SIG-M5 treated with dmso at 0.1 percent for 504 hours (cell line): ENCODE data around the gene SPATA6L.
A peak's percentile ranks its signal among the peaks of the same experiment; 100 is the strongest.
"Not testable (repeated sequence)": the region's sequence is repeated elsewhere in the genome, so short reads cannot be mapped to it uniquely, and the experiment has no call there.

Source experiments
- DNase-seq: peaks from one replicate; lab custom pipeline; 2025; ENCODE audit not compliant: unreplicated experiment; lab: John Stamatoyannopoulos, UW

SPATA6L gene

DNA sequence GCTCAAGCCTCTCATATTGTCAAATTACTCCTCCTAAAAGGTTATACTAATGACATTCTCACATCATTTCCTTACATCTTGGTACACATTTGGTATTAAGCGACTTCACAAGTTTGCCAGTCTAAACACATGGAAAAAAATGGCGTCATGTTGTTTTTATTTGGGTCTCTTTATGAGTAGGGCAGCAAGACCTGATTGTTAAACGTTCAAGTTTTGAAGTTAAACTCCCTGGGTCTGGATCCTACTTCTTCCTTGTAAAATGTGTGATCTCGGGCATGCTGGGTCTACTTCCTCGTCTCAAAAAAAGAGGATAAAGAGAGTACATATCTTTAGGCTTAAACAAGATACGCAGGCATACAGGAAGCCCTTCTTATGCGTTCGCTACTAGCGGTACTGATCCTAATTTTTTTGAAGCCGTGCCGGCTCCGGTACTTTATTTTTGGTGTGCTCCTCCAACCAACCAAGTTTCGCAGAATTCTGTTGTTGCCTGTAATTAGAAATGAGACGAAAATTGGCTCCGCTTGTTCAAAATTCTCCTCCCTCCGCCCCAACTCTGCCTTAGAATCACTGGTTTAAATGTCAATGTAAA lies 12.5 kb upstream of the SPATA6L start:
- peak; percentile 57 for DNase-seq

DNA sequence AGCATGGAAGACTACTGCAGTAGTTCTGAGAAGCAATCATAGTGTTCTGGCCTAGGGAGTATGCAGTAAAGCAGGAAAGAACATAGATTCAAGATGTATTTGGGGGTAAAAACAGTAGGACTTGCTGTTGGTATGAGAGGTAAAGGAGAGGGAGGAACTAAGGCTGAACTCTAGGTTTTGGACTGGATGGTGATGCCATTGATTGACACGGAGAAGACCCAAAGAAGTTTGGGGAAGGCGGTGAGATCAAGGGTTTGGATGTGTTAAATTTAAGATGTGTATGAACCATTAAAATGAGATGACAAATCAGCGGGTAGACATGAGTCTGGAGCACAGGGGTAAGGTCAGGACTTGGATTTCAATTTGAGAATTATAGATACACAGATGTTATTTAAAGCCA lies 11.1 kb upstream of the SPATA6L start:
- DNase-seq: no peak

DNA sequence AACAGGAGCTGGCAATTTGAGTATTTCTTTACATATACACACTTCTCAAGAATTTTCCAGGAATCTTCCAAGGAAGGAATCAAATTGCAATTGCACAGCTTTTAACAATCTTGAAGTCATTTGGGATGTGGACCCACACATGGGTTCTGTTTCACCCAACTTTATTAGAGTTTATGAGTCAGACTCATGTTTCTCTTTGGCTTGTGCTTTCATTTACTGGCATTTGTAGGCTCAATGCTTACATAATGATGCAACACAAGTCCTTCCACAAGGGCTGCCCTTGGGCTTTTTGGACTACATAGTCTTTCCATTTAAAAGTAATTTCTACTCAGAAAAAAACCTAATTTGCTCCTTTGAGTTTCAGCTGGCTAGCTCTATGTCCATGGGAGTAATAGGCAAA lies 8.5 kb upstream of the SPATA6L start:
- DNase-seq: peak; percentile 18

DNA sequence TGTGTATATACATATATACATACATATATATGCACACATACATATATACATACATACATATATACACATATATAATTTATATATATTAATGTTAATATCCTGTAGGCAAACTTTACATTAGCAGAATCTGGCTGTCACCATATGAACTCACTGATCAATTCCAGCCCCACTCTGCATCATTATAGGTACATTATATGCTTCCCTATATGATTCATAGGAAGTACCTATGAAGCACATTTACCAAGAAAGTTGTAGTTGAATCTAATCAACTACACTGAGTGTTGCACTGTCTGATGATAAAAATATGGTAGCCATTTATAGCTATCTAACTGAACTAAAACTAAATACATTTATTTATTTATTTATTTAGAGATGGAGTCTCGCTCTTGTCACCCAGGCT lies 5.5 kb upstream of the SPATA6L start:
- no peak for DNase-seq

DNA sequence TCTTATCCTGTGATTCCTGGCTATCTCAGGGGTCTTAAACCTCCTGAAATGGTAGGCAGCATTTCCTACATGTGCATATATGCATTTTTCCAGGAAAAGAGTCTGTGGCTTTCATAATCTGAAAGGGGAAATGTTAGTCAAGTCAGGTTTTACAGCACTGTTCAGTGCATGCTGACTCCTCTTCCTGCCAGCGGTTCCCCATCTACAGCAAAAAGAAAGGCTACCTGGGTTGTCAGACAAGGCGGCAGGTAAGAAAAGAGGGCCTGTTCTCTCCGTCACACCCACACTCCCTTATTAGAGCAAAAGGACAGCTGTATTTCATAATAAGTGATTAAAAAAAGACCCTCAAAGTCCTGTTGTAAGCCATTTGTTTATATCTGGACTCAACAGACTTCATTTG lies 4.3 kb upstream of the SPATA6L start:
- no peak for DNase-seq

DNA sequence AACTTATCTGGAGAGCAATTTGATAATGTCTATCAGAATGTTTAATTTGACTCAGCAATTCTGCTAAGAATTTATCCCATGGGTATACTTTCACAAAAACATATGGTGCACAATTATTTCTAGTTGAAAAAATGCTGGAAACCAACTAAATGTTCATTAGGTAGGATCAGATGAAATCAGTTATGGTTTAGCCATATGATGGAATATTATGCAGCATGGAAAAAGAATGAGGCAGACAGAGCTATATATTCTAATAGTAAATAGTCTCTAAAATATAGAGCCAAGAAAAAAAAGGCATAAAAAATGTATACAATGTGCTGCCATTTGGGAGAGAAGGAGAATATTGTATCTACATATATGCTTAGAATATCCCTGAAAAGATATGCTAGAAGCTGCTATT lies 3.6 kb upstream of the SPATA6L start:
- DNase-seq: no peak

DNA sequence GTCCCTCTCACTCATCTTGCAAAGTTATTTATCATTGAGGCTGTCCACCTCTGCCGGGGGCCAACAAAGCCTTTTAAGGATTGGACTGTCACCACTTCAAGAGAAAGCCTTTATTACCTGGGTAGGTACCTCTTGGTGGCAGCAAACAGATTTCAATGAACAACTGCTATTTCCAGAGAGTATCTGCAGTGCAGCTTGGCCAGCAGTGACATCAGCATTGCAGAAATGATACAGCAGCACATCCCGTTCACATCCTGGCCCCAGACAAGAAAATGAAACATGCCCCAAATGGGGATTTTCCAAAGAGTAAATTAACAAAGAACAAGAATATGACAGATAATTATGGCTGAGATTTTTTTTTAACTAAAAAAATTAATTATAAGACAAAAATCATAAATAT lies 2.3 kb upstream of the SPATA6L start:
- no peak for DNase-seq

DNA sequence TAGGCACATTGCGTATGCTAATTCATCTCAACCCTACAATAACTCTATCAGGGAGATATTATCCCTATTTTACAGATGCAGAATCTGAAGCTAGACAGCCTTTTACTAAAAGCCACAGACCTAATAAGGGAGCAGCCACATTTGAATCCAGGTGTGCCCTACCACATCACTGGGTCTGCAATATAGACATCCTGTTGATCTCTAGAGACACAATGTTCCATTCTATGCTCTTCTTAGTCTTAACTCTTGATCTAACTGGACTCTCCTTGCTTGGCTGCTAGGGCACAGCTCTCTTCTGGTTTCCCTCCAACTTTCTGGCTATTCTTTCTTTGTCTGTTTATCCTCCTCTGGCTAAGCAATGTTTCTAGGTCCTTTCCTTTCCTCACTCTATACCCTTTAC lies 1.4 kb upstream of the SPATA6L start:
- no peak for DNase-seq

DNA sequence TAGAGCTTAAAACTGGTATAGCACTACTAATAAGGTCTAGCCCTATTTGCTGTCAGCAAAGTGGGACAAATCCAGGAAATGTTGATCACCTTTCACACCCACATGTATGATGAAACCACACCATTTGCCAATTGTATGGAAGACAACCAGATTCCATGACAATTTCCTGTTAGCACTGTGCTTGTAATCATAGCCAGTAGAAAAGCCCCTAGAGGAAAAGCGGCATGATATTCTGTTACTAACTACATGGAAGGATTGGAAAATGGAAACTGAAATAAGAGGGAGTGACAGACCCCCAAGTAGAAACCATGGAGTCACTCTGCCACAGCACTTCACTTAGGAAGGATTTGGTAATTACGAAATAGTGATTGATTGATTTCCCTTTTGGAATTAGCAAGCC lies 923 bp downstream of the SPATA6L start:
- no peak for DNase-seq

DNA sequence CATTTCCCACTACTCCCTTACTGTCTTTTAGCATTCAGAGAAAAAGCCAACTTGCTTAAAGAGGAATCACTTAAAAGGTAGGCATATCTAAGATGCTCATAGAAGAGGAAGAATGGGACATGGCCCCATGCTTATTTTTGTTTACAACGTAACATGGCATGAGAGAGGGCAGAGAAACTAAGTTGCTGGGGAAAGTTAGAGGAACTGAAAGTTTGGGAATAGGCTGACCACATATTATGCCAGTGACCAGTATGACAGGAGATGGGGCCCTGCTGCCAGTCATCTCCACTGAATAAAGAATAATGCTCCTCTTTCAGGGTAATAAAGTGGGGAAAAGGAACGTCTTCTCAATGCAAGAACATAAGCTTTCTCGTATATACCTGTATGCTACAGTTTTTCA lies 2.3 kb downstream of the SPATA6L start:
- no peak for DNase-seq

DNA sequence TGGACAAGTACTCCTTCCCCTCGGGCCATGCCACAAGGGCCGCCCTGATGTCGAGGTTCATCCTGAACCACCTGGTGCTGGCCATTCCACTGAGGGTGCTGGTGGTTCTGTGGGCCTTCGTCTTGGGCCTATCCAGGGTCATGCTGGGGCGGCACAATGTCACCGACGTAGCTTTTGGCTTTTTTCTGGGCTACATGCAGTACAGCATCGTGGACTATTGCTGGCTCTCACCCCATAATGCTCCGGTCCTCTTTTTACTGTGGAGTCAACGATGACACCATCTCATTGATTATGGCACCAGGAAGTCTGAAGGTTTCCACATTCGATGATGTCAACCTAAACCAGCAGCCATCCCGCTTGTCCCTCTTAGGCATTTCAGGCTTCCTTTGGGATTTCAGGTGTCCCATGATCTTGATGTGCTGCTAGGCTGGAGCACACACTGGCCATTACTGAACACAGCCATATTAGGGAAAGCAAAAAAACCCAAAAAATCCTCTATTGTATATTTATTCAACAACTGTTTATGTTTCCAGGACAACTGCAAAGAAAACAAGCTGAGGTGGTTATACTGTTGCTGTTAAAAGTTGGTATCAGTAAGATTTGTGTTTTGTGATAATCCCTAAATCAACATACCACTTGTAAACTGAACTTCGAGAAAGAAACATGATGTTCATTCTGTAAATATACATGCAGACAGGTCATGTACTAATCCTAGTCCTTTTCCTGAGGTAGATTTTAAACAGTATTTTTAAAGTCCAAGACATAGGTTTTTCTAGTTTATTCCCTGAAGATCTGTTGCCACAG lies 3.1 kb downstream of the SPATA6L start:
- DNase-seq: peak; percentile 9

DNA sequence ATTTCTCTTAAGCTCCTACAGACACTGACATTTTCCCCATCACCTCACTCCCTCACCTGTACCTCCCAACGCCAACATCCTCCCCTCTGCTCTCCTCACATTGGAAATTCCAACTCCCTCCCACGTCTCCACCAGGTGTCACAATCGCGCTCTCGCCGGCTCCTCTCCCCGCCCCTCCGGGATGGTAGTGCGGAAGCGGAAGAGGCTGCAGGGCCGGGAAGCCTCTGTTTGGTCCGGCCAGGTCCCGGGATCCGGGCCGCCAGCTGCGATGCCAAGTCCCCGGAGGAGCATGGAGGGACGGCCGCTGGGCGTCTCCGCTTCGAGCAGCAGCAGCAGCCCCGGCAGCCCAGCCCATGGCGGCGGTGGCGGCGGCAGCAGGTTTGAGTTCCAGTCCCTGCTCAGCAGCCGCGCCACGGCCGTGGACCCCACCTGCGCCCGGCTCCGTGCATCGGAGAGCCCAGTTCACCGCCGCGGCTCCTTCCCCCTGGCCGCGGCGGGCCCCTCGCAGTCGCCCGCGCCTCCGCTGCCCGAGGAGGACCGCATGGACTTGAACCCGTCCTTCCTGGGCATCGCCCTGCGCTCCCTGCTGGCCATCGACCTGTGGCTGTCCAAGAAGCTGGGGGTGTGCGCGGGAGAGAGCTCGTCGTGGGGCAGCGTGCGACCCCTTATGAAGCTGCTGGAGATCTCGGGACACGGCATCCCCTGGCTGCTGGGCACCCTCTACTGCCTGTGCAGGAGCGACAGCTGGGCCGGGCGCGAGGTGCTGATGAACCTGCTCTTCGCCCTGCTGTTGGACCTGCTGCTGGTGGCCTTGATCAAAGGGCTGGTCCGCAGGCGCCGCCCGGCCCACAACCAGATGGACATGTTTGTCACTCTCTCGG lies 3.9 kb downstream of the SPATA6L start, which contains the start of gene PLPP6:
TSS of gene PLPP6 (plus strand) at position 187 of the 881 bp plus-strand sequence. CDS start at position 269, 82 bp downstream.
- DNase-seq: peak; percentile 83

DNA sequence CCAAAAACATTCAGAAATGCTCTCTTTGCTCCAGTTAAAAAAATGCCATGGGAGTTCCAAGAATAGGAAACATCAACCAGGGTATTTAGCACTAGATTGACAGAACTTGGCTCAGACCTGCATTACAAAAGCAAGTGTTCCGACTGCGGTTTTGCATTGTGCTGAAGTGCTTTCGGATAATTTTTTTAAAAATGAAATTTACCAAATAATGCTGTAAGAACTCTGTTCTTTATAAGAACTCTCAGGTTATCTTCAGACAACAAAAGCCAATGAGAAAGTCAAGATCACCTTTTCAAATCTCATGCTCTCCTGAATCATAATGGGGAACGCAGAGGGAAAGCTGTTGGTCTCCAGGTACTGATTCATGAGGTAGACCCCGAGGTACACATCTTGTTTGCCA lies 4.7 kb downstream of the SPATA6L start:
- no peak for DNase-seq

DNA sequence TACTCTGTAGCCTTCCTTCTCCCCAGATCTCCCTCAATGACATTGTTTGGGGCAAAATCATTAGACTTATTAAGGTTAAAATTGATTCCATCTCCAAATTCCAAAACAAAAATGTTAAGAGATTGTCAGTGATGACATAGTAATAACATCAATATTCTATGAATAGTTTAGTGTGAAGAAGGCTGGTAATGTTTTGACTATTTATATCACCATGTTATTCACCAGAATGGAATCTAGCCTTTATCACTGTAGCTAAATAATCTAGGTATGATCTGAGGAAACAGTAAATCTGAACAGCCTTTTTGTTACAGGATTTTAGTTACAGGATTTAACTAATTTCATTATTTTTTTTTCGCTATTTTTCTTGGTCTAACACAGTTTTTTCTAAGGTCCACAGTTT lies 5.1 kb downstream of the SPATA6L start:
- DNase-seq: no peak

DNA sequence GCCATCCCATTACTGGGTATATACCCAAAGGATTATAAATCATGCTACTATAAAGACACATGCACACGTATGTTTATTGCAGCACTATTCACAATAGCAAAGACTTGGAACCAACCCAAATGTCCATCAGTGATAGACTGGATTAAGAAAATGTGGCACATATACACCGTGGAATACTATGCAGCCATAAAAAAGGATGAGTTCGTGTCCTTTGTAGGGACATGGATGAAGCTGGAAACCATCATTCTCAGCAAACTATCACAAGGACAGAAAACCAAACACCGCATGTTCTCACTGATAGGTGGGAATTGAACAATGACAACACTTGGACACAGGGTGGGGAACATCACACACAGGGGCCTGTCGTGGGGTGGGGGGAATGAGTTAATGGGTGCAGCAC lies 5.6 kb downstream of the SPATA6L start:
- DNase-seq: not testable (repeated sequence)

DNA sequence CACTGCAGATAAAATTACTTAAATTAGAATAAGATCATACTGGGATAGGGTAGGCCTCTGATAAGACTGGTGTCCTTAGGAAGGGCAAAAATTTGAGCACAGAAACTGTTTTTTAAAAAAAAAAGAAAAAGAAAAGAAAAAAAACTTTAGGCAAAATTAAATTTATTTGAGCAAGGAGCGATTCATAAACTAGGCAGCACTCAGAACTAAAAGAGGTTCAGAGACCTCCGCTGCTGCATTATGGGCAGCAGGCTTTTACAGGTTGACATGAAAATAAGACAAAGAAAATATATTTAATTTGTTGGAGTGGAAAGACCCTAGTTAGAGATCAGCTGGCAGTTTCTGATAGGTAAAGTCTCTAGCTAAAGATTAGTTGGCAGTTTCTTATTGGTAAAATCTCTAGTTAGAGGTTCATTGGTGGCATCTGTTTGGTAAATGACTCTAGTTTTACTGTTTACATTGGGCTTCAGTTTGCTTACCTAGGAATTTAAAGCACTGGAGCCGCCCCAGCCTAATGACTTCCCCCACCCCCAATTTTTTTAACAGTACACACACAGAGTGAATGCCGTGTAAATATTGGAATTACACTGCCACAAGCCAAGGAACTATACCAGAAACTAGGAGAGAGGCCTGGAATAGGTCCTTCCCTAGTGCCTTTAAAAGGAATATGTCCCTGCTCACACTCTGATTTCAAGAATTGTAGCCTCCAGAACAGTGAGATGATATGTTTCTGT lies 8.7 kb downstream of the SPATA6L start:
- DNase-seq: no peak

DNA sequence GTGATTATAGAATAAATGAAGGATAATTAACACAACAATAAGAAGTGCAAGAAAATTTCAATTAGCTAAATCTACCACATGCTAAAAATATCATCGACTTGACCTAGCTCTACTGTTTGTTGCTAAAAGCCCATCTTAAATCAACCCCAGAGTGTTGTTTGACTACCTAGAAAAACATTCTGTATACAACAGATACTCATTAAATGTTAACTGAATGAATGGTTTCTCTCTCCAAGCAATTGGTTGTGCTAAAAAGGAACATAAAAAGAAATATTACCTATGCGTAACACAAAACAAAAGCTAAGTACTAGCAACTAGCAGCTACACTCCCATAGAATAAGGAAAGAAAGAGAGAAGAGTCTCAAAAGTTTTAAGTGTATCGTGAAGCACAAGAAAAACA lies 9.7 kb downstream of the SPATA6L start:
- DNase-seq: no peak

DNA sequence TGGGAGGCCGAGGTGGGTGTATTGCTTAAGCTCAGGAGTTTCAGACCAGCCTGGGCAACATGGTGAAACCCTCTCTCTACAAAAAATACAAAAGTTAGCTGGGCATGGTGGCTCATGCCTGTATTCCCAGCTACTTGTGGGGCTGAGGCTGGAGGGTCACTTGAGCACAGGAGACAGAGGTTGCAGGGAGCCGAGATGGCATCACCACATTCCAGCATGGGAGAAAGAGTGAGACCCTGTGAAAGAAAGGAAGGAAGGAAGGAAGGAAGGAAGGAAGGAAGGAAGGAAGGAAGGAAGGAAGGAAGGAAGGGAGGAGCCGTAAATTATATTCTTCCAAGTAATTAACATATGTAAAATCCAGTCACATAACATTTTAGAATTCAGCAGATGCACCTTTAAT lies 10.1 kb downstream of the SPATA6L start:
- DNase-seq: not testable (repeated sequence)

DNA sequence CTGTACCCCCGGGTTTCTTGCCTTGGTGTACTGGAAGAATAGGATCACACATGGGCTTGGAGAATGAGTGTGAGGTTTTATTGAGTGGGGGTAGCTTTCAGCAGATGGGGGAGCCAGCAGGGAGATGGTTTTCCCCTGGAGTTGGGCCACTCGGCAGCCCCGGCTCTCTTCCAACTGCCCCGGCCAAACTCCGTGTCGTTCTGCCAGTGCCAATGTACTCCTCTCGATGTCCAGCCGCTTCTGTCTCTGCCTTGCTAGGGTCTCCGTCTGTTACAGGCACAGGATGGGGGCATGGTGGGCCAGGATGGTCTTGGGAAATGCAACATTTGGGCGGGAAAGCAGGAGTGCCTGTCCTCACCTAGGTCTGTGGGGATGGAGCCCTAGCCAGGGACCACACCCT lies 11.7 kb downstream of the SPATA6L start:
- no peak for DNase-seq

DNA sequence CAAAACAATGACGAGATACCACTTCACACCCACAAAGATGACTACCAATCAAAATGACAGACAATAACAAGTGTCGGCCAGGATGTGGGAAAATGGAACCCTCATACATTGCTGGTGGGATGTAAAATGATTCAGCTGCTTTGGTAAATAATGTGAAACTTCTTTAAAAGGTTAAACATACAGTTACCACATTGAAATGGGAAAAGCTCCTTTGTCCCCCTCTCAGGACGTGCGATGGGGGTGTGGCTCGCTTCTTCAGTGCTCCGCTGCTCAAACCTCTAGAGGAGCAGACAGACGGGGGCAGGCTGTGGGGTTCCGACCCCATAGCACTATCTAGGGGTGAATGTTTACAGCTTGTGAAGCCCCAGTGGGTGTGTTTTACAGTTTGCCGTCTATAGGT lies 12.2 kb downstream of the SPATA6L start:
- DNase-seq: no peak

DNA sequence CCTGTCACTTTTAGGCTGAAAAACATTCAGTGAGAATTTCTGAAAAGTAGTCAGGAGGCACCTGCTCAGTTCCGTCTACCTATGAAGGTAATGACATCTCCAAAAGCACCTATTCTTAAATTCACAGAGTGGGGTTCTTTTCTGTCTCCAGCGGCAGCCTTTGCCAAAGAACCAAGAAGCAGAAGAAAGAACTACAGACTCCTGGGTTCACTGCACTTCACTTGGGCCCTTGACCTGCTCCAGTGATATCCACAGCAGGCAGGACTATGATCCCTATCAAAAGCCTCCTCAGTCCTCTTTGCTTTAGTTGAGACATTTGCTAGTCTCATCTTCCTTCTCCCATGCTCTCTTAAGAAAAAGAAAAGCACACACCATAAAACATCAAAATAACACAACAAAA lies 23.9 kb downstream of the SPATA6L start:
- DNase-seq: no peak
